GM12878 (cell line): ENCODE data around the gene ZNF692. TPM values are rescaled to one million over a fixed set of nuclear protein-coding genes. Genes with fewer than 3 reads are reported as not detected.

ENCODE experiments used
- ATAC-seq: fragments of 200-7000 bp; cut with Tn5 transposase; 3 replicates; pipeline ENCODE4 v1.9.1; 2020; ENCODE audit warnings: mild to moderate bottlenecking, moderate library complexity
- BruUV-seq: library from RNA; stranded (reverse); fragments of 400-500 nt; replicated peaks from 2 replicates; lab custom pipeline; 2021; lab: Mats Ljungman, UMichigan
- CTCF ChIA-PET: fragments of 300-600 bp; sonication (Branson Sonifier 250); formaldehyde crosslinking; extraction: SDS; loops from one replicate; lab custom pipeline; 2021; ENCODE audit warnings: inconsistent platforms; lab: Yijun Ruan, JAX
- POLR2A ChIA-PET: fragments of 350-600 bp; formaldehyde crosslinking; extraction: SDS; loops from one replicate; lab custom pipeline; 2021; ENCODE audit warnings: inconsistent platforms; lab: Charles Lee
- RAD21 ChIA-PET: fragments of 300-600 bp; sonication (Branson Sonifier 250); formaldehyde crosslinking; loops from one replicate; lab custom pipeline; 2023; ENCODE audit warnings: antibody characterized with exemption; ENCODE audit not compliant: unreplicated experiment; lab: Charles Lee
- SMC1A ChIA-PET: fragments of 300-600 bp; sonication (Branson Sonifier 250); formaldehyde crosslinking; loops from one replicate; lab custom pipeline; 2023; ENCODE audit not compliant: unreplicated experiment, uncharacterized antibody; lab: Charles Lee
- DNase-seq: peaks from one replicate; pipeline ENCODE4 v3.0.0-alpha.2; 2011; ENCODE audit warnings: low read depth, low spot score
- FAIRE-seq: peaks from 3 replicates; lab custom pipeline; 2011; peaks lifted over from hg19 to GRCh38; lab: Jason Lieb, UNC
- H2AFZ ChIP-seq: 2 replicates; pipeline ENCODE4 v1.6.0; 2011; ENCODE audit warnings: low read depth, low read length, control low read depth; ENCODE audit not compliant: control insufficient read depth
- H3K27ac ChIP-seq: 2 replicates; pipeline ENCODE4 v1.5.1; 2011; ENCODE audit warnings: control low read depth; ENCODE audit not compliant: control insufficient read depth, insufficient read depth
- H3K27me3 ChIP-seq, 2 experiments: replicated peaks in 1 of 2; 2 replicates each; pipeline versions ENCODE4 v1.6.0 to v1.6.1; 2011; ENCODE audit warnings: low read length in 1 of 2; ENCODE audit not compliant: control insufficient read depth in 2 of 2, insufficient read depth in 2 of 2
- H3K36me3 ChIP-seq, 2 experiments: 2 replicates each; pipeline ENCODE4 v1.5.1; 2011; ENCODE audit warnings: low read length in 1 of 2; ENCODE audit not compliant: control insufficient read depth in 2 of 2, insufficient read depth in 2 of 2
- H3K4me1 ChIP-seq: 2 replicates; pipeline ENCODE4 v1.6.1; 2011; ENCODE audit warnings: mild to moderate bottlenecking, low read length, moderate library complexity, mixed read lengths; ENCODE audit not compliant: control insufficient read depth, insufficient read depth
- H3K4me2 ChIP-seq: 2 replicates; pipeline ENCODE4 v1.6.0; 2011; ENCODE audit warnings: control low read depth; ENCODE audit not compliant: control insufficient read depth, insufficient read depth
- H3K4me3 ChIP-seq: fragments of 200-600 bp; sonication (generic); 2 replicates; pipeline ENCODE4 v1.5.1; 2016
- H3K79me2 ChIP-seq: 2 replicates; pipeline ENCODE4 v1.6.0; 2011; ENCODE audit warnings: low read length; ENCODE audit not compliant: control insufficient read depth, insufficient read depth
- H3K9ac ChIP-seq: 2 replicates; pipeline ENCODE4 v1.8.0; 2011; ENCODE audit warnings: low read length, control low read depth, mixed read lengths; ENCODE audit not compliant: control insufficient read depth, insufficient read depth
- H3K9me3 ChIP-seq: replicated peaks from 3 replicates; pipeline ENCODE4 v1.5.1; 2011; ENCODE audit warnings: mild to moderate bottlenecking, low read length; ENCODE audit not compliant: control insufficient read depth, insufficient read depth
- H4K20me1 ChIP-seq: 2 replicates; pipeline ENCODE4 v1.6.0; 2011; ENCODE audit not compliant: control insufficient read depth, insufficient read depth
- CREM ChIP-seq: IDR thresholded peaks from 2 replicates; pipeline ENCODE4 v1.6.1; 2014; ENCODE audit warnings: antibody characterized with exemption, low read depth
- HCFC1 ChIP-seq: fragments of 150-350 bp; IDR thresholded peaks from 2 replicates; pipeline ENCODE4 v1.6.1; 2014; ENCODE audit warnings: low read length
- IKZF1 ChIP-seq: fragments of 450-650 bp; conservative IDR thresholded peaks from 2 replicates; pipeline ENCODE4 v1.6.1; 2017; ENCODE audit warnings: antibody characterized with exemption, mild to moderate bottlenecking
- PAX5 ChIP-seq: IDR thresholded peaks from 2 replicates; pipeline ENCODE4 v1.6.1; 2011; ENCODE audit warnings: low read depth, low read length, borderline replicate concordance
- POU2F2 ChIP-seq: IDR thresholded peaks from 3 replicates; pipeline ENCODE4 v1.6.1; 2011; ENCODE audit warnings: low read depth, mild to moderate bottlenecking, low read length, borderline replicate concordance
- SIN3A ChIP-seq: IDR thresholded peaks from 2 replicates; pipeline ENCODE4 v1.6.1; 2012; ENCODE audit warnings: low read depth, low read length, improper control_type of control experiment
- WGBS: methylation state at CpG from one replicate; pipeline ENCODE4 v1.1.6; 2016; ENCODE audit warnings: low lambda C conversion rate; ENCODE audit not compliant: insufficient replicate concordance, insufficient coverage; ENCODE audit errors: missing lambda C conversion rate; 5-methylcytosine and 5-hydroxymethylcytosine counted together
- in situ Hi-C: fragments of 300-500 bp; cut with MboI; formaldehyde crosslinking; loops from 9 replicates; pipeline ENCODE4 v1.14.3; 2018; ENCODE audit warnings: mixed read lengths
- intact Hi-C: fragments of 100-400 bp; cut with micrococcal nuclease; formaldehyde crosslinking; loops from one replicate; pipeline ENCODE4 v1.14.2; 2022; ENCODE audit not compliant: unreplicated experiment
- polyA plus RNA-seq, 11 experiments: library from polyadenylated mRNA; depleted of rRNA in 4 of 11; unstranded in 6 of 11; stranded (reverse) in 5 of 11; fragments of >200 nt; fragmentation: Nextera tagmentation in 4 of 11; fragmentation: Illumina TruSeq in 1 of 11; extraction: Ambion mirVana in 4 of 11; extraction: Trizol in 1 of 11; gene quantifications; 1 replicate in 1 of 11; 2 replicates in 10 of 11; pipeline versions ENCODE4 v1.2.1 to v1.2.3, GENCODE V29; 2011 to 2016; ENCODE audit warnings: inconsistent platforms in 2 of 11, missing spikeins in 2 of 11, low read depth in 1 of 11
- total RNA-seq, 4 experiments: library from RNA; depleted of rRNA in 3 of 4; stranded (reverse); fragments of >200 nt in 3 of 4; fragmentation: Illumina TruSeq in 1 of 4; extraction: Trizol in 1 of 4; gene quantifications; 2 replicates each; pipeline versions ENCODE4 v1.2.1 to v1.2.3, GENCODE V29; 2013 to 2021
- TF ChIP-seq, protein P1 (sequence below): fragments of 150-350 bp; IDR thresholded peaks from 2 replicates; pipeline ENCODE4 v1.6.1; 2014; ENCODE audit warnings: mild to moderate bottlenecking, low read depth, low read length

Gene ZNF692
- total and polyA plus RNA-seq, 10 of the 15 experiments (the other 5 are each of a cell fraction or from before 2014, with no cell fraction given) = 5.3 to 76.6 (median 36.9) TPM

DNA sequence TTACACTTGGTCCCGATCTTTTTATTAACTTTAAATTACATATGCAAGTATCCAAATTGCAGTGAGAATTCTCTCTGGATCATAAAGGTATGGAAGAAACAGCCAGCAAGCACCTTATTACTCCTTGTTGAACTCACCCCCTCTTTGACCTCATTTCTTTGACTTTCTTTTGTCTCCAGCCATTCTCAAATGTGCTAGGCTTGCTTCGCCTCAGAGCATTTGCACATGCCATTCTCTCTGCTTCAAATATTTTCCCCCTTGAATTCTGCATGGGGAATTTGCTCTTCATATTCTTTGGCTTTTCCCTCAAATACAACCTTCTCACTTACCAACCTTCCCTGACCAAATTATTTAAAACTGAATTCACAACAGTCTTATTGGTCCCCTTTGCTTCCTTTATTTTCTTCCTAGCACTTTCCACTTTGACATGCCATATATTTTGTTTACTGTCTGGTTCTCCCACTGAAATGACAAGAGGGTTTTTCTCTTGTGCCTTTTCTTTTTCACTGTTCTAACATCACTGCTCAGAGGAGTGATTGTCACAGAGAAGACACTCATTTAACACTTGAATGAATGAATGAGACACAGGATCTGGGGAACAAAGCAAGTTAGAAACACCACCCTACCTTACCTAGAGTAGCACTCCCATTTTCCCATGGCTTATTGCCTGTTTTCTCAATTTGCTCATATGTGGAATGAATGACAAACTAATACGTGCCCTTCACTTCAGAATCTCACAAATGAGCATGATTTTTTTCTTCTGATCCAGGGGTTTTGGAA is 45.7 kb upstream of the ZNF692 start:
- in situ Hi-C loops = no loop called here

More for the DNA sequence above, 45.7 kb upstream of the ZNF692 start:
- H3K27ac ChIP-seq = no peak overlapping the region
- TF ChIP-seq, protein P1, sequence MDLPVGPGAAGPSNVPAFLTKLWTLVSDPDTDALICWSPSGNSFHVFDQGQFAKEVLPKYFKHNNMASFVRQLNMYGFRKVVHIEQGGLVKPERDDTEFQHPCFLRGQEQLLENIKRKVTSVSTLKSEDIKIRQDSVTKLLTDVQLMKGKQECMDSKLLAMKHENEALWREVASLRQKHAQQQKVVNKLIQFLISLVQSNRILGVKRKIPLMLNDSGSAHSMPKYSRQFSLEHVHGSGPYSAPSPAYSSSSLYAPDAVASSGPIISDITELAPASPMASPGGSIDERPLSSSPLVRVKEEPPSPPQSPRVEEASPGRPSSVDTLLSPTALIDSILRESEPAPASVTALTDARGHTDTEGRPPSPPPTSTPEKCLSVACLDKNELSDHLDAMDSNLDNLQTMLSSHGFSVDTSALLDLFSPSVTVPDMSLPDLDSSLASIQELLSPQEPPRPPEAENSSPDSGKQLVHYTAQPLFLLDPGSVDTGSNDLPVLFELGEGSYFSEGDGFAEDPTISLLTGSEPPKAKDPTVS = no peak
- TF ChIP-seq SIN3A (no peak), IKZF1 (no peak), POU2F2 (no peak), CREM (no peak), PAX5 (no peak), HCFC1 (no peak)
- POLR2A ChIA-PET = no interaction called here
- FAIRE-seq = no peak
- H3K9me3 ChIP-seq = no peaks in the 10 kb centered on the region
- no peaks in the 10 kb centered on the region for H3K27me3 ChIP-seq
- RAD21 ChIA-PET = no interaction called here
- H3K9ac ChIP-seq = no peak overlapping the region
- no TSS peak for BruUV-seq
- peaks cover 2% of the 10 kb centered on the region; the same call in 1 of the 2 replicates for H3K4me1 ChIP-seq
- H3K4me2 ChIP-seq = no peak overlapping the region
- intact Hi-C loops = no loop called here
- WGBS = 83% methylated on average over 3 of the region's 3 CpGs
- H2AFZ ChIP-seq = no peak overlapping the region
- peaks cover 6% of the 10 kb centered on the region for H3K79me2 ChIP-seq
- DNase-seq = no peak
- no peaks in the 10 kb centered on the region for H4K20me1 ChIP-seq
- SMC1A ChIA-PET = interaction anchor here (0.8 to 1.5 kb wide), 2 partner anchors 15 to 1515 kb away, joined by 3 to 4 read pairs; no protein-coding TSS in a partner anchor
- no peak for ATAC-seq
- CTCF ChIA-PET = interaction anchor here (1.0 to 1.8 kb wide), 3 partner anchors 28 to 63 kb away, joined by 4 to 7 read pairs (median 4); partner anchors contain the start of gene ZNF692
- H3K36me3 ChIP-seq = no peaks in the 10 kb centered on the region
- no peak overlapping the region for H3K4me3 ChIP-seq
